Activated CD4-positive, alpha-beta T cell treated with anti-CD3 and anti-CD28 coated beads, Interleukin-2, amount 50 U/mL, for 24 hours (primary cell): Measurements from ENCODE around the gene CR1.
A peak's percentile ranks its signal among the peaks of the same experiment; 100 is the strongest.
"Not testable (repeated sequence)": the region's sequence is repeated elsewhere in the genome, so short reads cannot be mapped to it uniquely, and the experiment has no call there.

ENCODE experiments used
- DNase-seq, 2 donors: peaks; one replicate each; pipeline ENCODE4 v3.0.0-alpha.2; 2020; ENCODE audit warnings: low read depth in 1 of 2, low spot score in 1 of 2

The CR1 gene

DNA sequence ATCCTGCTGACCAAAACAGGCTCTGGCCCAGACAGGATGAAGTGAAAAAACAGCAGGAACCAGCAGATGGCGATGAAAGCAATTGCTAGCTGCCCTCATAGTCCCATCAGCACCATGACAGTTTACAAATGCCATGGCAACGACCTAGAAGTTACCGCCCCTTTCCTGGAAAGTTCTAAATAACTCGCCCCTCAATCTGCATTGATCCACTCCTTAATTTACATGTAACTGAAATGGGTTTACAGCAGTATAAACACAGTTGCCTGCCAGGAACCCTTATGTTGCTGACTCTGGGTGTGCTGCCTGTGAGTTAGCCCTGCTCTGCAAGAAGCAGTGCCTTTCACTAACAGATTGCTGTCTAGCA is 83.5 kb downstream of the CR1 start:
- DNase-seq: no peak

DNA sequence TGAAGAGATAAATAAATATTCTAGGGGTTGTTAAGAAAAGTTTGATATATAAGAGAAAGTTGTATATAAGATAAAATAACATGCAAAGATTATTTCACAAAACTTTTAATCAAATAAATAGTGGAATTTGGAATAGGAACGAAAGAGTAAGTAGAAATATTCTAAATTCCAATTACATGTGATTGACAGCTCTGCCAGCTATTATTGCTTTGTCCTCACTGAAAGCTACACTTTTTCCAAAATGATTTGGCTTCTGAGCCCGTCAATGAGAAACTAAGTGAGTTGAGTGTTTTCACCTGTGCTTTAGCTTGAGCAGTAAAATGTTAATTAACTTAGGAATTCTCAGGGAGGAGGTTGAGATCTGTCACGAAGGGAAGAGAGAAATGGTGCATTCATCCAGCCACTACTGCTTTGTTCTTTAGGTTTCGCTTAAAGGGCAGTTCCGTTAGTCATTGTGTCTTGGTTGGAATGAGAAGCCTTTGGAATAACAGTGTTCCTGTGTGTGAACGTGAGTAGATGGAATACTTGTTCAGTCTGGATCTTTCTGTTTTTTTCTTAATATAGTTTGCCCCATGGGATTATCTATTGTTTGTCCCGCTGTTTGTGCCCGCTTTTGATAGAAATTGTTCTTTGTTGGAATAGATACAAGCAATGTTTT is 85.7 kb downstream of the CR1 start:
- DNase-seq: no peak

GRCh38 chr1:207589506-207589905 is 93.5 kb downstream of the CR1 start:
- not testable (repeated sequence) for DNase-seq

DNA sequence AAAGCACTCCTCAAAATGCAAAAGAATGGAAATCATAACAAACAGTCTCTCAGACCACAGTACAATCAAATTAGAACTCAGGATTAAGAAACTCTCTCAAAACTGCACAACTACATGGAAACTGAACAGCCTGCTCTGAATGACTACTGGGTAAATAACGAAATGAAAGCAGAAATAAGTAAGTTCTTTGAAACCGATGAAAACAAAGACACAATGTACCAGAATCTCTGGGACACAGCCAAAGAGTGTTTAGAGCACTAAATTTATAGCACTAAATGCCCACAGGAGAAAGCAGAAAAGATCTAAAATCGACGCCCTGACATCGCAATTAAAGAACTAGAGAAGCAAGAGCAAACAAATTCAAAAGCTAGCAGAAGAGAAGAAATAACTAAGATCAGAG is 95.2 kb downstream of the CR1 start:
- not testable (repeated sequence) for DNase-seq

DNA sequence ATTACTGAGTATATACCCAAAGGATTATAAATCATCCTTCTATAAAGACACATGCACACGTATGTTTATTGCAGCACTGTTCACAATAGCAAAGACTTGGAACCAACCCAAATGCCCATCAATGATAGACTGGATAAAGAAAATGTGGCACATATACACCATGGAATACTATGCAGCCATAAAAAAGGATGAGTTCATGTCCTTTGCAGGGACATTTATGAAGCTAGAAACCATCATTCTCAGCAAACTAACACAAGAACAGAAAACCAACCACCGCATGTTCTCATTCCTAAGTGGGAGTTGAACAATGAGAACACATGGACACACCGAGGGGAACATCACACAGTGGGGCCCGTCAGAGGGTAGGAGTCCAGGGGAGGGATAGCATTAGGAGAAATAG is 98.1 kb downstream of the CR1 start:
- not testable (repeated sequence) for DNase-seq

- DNase-seq: no peak
These were observed 107.8 kb downstream of the CR1 start for GRCh38 chr1:207603777-207604176.

- DNase-seq: no peak
These were observed 109.7 kb downstream of the CR1 start for GRCh38 chr1:207605444-207606361.

DNA sequence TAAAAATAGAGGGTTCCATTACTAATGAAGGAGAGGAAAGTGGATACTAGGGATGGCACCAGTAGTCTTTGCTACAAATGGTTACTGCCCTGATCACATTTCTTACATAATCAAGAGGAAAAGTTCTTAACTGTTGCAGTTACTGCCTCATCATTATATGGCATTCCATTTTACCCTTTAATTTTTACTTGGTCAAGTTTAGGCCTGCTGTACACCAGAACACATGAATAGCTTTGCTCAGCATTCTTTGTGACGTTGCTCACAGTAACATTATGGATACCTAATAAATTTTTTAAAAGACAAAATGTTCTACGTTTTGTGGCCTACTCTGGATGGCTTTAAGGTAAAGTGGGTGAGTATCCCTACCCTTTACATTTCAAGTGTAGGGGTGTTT is 110.4 kb downstream of the CR1 start:
- no peak for DNase-seq

DNA sequence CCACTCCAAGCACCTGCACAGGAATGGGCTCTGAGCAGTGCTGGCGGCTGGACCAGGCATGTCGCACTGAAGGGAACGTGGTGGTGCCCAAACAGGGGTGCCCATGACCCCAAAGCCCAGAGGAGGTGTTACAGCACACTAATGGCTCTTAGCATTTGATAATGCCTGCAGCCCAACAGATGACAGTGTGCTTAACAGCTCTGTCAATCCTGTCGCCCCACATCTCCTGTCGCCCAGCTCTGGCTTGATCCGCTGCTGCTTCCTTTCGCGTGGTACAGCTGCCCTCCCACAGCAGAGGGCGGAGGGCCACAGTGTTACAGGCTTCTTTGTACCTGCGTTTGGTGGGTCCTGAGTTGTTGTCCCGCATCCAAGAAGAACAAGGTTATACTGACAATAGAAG is 116.8 kb downstream of the CR1 start:
- no peak for DNase-seq

DNA sequence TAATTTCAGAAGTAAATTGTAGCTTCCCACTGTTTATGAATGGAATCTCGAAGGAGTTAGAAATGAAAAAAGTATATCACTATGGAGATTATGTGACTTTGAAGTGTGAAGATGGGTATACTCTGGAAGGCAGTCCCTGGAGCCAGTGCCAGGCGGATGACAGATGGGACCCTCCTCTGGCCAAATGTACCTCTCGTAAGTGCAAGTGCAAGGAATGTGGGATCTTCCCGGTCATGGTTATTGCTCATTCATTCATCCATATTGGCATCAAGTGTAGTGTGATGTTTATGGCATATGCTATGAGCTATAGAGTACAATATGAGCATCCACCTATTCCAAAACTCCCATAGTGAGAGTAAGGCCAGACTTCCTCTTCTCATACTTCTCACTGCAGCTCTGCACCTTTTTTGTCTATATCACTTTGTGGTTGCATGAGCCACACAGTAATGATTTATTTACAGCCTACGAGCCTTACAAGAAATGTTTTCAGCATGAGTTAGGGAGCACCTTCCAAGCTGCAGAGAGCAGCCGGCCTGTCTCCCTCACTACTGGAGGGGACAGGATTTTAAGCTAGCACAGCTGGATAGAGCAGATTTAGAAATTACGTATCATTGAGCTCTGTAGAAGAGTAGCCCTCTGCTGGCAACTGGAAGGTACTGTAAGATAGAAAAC is 124.0 kb downstream of the CR1 start:
- DNase-seq: peak in 1 of 2 donors; percentile 20

GRCh38 chr1:207620543-207620893 is 124.6 kb downstream of the CR1 start:
- no peak for DNase-seq

DNA sequence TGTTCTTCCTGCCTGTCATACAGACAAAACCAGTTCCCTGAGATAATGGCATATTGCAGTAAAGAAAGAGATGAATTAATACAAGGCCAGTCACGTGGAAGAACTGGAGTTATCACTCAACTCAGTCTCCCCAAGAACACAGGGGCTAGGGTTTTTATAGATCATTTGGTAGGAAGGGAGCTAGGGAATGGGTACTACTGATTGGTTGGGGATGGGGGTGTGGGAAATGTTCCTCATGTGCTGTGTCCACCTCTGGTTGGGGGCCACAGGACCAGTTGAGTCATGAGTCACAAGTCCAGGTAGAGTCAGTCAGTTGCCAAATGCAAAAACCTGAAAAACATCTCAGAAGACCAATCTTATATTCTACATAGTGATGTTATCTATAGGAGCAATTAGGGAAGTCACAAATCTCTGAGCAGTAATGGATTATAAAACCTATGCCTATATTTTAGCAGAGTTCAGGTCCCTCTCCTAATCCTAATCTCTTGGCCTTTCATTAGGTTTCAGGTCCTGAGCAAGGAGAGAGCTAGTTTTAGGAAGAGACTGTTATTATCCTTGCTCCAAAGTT is 129.6 kb downstream of the CR1 start:
- not testable (repeated sequence) for DNase-seq

GRCh38 chr1:207626972-207627337 is 131.0 kb downstream of the CR1 start:
- no peak for DNase-seq

DNA sequence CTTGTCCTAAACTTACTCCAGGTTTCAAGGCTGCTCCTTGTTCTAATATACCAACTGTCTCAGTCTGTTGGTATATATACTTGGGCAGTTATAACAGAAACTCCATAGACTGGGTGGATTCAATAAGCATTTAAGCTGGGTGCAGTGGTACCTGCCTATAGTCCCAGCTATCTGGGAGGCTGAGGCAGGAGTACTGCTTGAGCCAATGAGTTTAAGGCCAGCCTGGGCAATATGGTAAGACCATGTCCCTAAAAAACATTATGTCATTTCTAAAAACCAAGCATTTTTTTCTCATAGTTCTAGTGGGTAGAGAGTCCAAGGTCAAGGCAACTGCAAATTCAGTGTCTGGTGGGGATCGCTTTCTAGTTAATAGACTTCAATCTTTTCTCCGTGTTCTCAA is 131.5 kb downstream of the CR1 start:
- DNase-seq: no peak

DNA sequence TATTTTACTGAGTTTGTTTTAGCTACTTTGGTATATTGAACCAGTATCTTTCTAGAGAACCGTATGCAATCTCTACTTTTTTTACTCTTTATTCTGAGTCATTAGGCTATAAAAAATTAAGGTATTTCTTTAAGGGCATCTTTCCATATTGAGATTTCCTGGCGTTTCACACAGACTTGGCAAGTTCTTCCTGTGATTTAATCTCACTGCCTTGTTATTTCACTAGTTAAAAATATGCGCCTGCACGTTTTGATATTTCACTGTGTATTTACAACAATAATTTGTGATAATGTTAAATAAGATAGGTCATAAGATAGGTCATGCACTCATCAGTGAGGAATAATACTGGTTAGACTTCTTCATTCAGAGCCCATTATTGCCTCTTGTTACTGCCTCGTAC is 132.8 kb downstream of the CR1 start:
- no peak for DNase-seq

GRCh38 chr1:207631137-207631536 is 135.2 kb downstream of the CR1 start:
- no peak for DNase-seq

GRCh38 chr1:207633226-207633625 is 137.3 kb downstream of the CR1 start:
- DNase-seq: no peak

GRCh38 chr1:207633699-207634289 is 137.8 kb downstream of the CR1 start:
- DNase-seq: not testable (repeated sequence)

GRCh38 chr1:207634293-207634692 is 138.3 kb downstream of the CR1 start:
- not testable (repeated sequence) for DNase-seq

- DNase-seq: not testable (repeated sequence)
These were observed 139.7 kb downstream of the CR1 start for GRCh38 chr1:207635569-207636186.
